HEK293 (cell line): ENCODE measurements around the gene AFAP1L2.

ENCODE experiments used
- GLI4 ChIP-seq: fragments of 450-650 bp; formaldehyde crosslinking; IDR thresholded peaks from 2 replicates; pipeline ENCODE4 v1.5.1; 2016; ENCODE audit warnings: missing biosample characterization, missing genetic modification characterization
- HIC1 ChIP-seq: fragments of 450-650 bp; formaldehyde crosslinking; IDR thresholded peaks from 2 replicates; pipeline ENCODE4 v1.5.1; 2016; ENCODE audit warnings: missing biosample characterization, missing genetic modification characterization
- PRDM10 ChIP-seq: fragments of 450-650 bp; formaldehyde crosslinking; IDR thresholded peaks from 2 replicates; pipeline ENCODE4 v1.5.1; 2016; ENCODE audit warnings: missing biosample characterization, missing genetic modification characterization
- RBAK ChIP-seq: fragments of 450-650 bp; formaldehyde crosslinking; IDR thresholded peaks from 2 replicates; pipeline ENCODE4 v1.5.1; 2016; ENCODE audit warnings: missing biosample characterization, missing genetic modification characterization
- YY1 ChIP-seq: fragments of 450-650 bp; formaldehyde crosslinking; IDR thresholded peaks from 2 replicates; pipeline ENCODE4 v1.5.1; 2018; ENCODE audit warnings: missing biosample characterization, missing genetic modification characterization
- ZFP3 ChIP-seq: fragments of 450-650 bp; formaldehyde crosslinking; IDR thresholded peaks from 2 replicates; pipeline ENCODE4 v1.5.1; 2016; ENCODE audit warnings: low read depth, missing biosample characterization, missing genetic modification characterization
- ZNF132 ChIP-seq: fragments of 450-650 bp; formaldehyde crosslinking; IDR thresholded peaks from 2 replicates; pipeline ENCODE4 v1.5.1; 2017; ENCODE audit warnings: missing biosample characterization, missing genetic modification characterization, borderline replicate concordance
- ZNF138 ChIP-seq: fragments of 450-650 bp; formaldehyde crosslinking; IDR thresholded peaks from 2 replicates; pipeline ENCODE4 v1.5.1; 2016; ENCODE audit warnings: missing biosample characterization, missing genetic modification characterization, borderline replicate concordance
- ZNF211 ChIP-seq: fragments of 450-650 bp; formaldehyde crosslinking; IDR thresholded peaks from 2 replicates; pipeline ENCODE4 v1.5.1; 2016; ENCODE audit warnings: low read depth, missing biosample characterization, missing genetic modification characterization
- ZNF214 ChIP-seq: fragments of 450-650 bp; formaldehyde crosslinking; IDR thresholded peaks from 2 replicates; pipeline ENCODE4 v1.5.1; 2017; ENCODE audit warnings: missing biosample characterization, mild to moderate bottlenecking, missing genetic modification characterization, borderline replicate concordance
- ZNF423 ChIP-seq: fragments of 450-650 bp; formaldehyde crosslinking; IDR thresholded peaks from 2 replicates; pipeline ENCODE4 v1.5.1; 2016; ENCODE audit warnings: missing biosample characterization, missing genetic modification characterization
- ZNF544 ChIP-seq: fragments of 450-650 bp; formaldehyde crosslinking; IDR thresholded peaks from 2 replicates; pipeline ENCODE4 v1.5.0; 2017; ENCODE audit warnings: missing biosample characterization, missing genetic modification characterization
- ZNF560 ChIP-seq: fragments of 450-650 bp; formaldehyde crosslinking; IDR thresholded peaks from 2 replicates; pipeline ENCODE4 v1.5.1; 2017; ENCODE audit warnings: missing biosample characterization, missing genetic modification characterization, borderline replicate concordance
- ZNF571 ChIP-seq: fragments of 450-650 bp; formaldehyde crosslinking; IDR thresholded peaks from 2 replicates; pipeline ENCODE4 v1.5.0; 2017; ENCODE audit warnings: missing biosample characterization, missing genetic modification characterization
- ZNF660 ChIP-seq: fragments of 450-650 bp; IDR thresholded peaks from 2 replicates; pipeline ENCODE4 v1.5.1; 2018; ENCODE audit warnings: missing biosample characterization, mild to moderate bottlenecking, missing genetic modification characterization
- ZNF704 ChIP-seq: fragments of 450-650 bp; formaldehyde crosslinking; IDR thresholded peaks from 2 replicates; pipeline ENCODE4 v1.5.1; 2016; ENCODE audit warnings: missing biosample characterization, missing genetic modification characterization
- ZNF837 ChIP-seq: fragments of 450-650 bp; formaldehyde crosslinking; IDR thresholded peaks from 2 replicates; pipeline ENCODE4 v1.5.1; 2016; ENCODE audit warnings: missing biosample characterization, missing genetic modification characterization
- TF ChIP-seq, protein P1 (sequence below): fragments of 450-650 bp; formaldehyde crosslinking; IDR thresholded peaks from 2 replicates; pipeline ENCODE4 v1.5.1; 2017; ENCODE audit warnings: missing biosample characterization, missing genetic modification characterization
- TF ChIP-seq, protein P2 (sequence below): fragments of 450-650 bp; formaldehyde crosslinking; IDR thresholded peaks from 2 replicates; pipeline ENCODE4 v1.5.1; 2016; ENCODE audit warnings: missing biosample characterization, missing genetic modification characterization
- TF ChIP-seq, protein P3 (sequence below): fragments of 450-650 bp; formaldehyde crosslinking; IDR thresholded peaks from 2 replicates; pipeline ENCODE4 v1.5.1; 2017; ENCODE audit warnings: missing biosample characterization, missing genetic modification characterization
- TF ChIP-seq, protein P4 (sequence below): fragments of 450-650 bp; formaldehyde crosslinking; IDR thresholded peaks from 2 replicates; pipeline ENCODE4 v1.5.1; 2016; ENCODE audit warnings: missing biosample characterization, missing genetic modification characterization, borderline replicate concordance
- TF ChIP-seq, protein P5 (sequence below): fragments of 450-650 bp; formaldehyde crosslinking; IDR thresholded peaks from 2 replicates; pipeline ENCODE4 v1.5.1; 2016; ENCODE audit warnings: missing biosample characterization, missing genetic modification characterization

The AFAP1L2 gene

DNA sequence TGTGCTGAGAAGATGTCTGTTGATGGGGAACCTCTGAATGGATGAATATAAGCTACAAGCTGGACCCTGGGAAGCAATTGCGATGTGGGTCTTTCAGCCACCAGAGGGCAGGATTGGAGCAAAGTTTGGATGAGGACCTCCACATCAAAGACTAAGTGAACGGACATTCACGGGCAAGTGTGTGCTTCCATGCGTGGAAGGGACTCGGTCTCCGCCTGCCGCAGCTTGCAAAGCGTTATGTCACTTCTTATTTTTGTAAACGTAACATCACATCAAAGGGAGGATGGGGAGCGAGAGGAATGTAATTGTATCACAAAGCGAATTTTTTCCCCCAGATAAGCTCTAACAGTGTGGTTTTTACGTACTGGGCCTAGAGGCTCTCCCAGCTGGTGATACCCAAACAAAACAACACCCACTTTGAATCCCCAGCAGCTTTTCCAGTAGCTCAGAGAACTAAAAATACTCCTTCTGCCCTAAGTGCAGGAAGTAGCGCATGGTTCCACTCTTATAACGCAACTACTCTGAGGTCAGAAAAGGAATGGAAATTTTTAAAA, 100.2 kb downstream of the AFAP1L2 start (continued):
- TF ChIP-seq, protein P1, sequence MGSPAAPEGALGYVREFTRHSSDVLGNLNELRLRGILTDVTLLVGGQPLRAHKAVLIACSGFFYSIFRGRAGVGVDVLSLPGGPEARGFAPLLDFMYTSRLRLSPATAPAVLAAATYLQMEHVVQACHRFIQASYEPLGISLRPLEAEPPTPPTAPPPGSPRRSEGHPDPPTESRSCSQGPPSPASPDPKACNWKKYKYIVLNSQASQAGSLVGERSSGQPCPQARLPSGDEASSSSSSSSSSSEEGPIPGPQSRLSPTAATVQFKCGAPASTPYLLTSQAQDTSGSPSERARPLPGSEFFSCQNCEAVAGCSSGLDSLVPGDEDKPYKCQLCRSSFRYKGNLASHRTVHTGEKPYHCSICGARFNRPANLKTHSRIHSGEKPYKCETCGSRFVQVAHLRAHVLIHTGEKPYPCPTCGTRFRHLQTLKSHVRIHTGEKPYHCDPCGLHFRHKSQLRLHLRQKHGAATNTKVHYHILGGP (tag by site-specific recombination), result no peak
- TF ChIP-seq, protein P2, sequence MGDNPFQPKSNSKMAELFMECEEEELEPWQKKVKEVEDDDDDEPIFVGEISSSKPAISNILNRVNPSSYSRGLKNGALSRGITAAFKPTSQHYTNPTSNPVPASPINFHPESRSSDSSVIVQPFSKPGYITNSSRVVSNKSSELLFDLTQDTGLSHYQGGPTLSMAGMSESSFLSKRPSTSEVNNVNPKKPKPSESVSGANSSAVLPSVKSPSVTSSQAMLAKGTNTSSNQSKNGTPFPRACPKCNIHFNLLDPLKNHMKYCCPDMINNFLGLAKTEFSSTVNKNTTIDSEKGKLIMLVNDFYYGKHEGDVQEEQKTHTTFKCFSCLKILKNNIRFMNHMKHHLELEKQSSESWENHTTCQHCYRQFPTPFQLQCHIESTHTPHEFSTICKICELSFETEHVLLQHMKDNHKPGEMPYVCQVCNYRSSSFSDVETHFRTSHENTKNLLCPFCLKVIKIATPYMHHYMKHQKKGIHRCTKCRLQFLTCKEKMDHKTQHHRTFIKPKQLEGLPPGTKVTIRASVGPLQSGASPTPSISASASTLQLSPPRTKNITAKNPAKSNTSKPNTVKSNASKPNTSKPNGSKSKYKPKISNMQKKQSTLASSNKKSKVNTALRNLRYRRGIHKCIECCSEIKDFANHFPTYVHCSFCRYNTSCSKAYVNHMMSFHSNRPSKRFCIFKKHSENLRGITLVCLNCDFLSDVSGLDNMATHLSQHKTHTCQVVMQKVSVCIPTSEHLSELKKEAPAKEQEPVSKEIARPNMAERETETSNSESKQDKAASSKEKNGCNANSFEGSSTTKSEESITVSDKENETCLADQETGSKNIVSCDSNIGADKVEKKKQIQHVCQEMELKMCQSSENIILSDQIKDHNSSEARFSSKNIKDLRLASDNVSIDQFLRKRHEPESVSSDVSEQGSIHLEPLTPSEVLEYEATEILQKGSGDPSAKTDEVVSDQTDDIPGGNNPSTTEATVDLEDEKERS, result no peak
- no peak for TF ChIP-seq ZNF423 (tag by site-specific recombination)
- TF ChIP-seq GLI4 (tag by site-specific recombination), result no peak
- no peak for TF ChIP-seq RBAK
- peak; percentile 66 for TF ChIP-seq ZNF660 (tag by site-specific recombination)
- TF ChIP-seq HIC1, result no peak
- no peak for TF ChIP-seq PRDM10 (tag by site-specific recombination)
- TF ChIP-seq, protein P3, sequence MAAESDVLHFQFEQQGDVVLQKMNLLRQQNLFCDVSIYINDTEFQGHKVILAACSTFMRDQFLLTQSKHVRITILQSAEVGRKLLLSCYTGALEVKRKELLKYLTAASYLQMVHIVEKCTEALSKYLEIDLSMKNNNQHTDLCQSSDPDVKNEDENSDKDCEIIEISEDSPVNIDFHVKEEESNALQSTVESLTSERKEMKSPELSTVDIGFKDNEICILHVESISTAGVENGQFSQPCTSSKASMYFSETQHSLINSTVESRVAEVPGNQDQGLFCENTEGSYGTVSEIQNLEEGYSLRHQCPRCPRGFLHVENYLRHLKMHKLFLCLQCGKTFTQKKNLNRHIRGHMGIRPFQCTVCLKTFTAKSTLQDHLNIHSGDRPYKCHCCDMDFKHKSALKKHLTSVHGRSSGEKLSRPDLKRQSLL, result no peak
- no peak for TF ChIP-seq ZNF544 (tag by site-specific recombination)
- TF ChIP-seq YY1 (tag by site-specific recombination), result peak; percentile 78; the same call in 1 of the 2 replicates
- TF ChIP-seq ZNF571 (tag by site-specific recombination), result no peak
- no peak for TF ChIP-seq ZNF214 (tag by site-specific recombination)
- no peak for TF ChIP-seq ZFP3 (tag by site-specific recombination)
- TF ChIP-seq, protein P4, sequence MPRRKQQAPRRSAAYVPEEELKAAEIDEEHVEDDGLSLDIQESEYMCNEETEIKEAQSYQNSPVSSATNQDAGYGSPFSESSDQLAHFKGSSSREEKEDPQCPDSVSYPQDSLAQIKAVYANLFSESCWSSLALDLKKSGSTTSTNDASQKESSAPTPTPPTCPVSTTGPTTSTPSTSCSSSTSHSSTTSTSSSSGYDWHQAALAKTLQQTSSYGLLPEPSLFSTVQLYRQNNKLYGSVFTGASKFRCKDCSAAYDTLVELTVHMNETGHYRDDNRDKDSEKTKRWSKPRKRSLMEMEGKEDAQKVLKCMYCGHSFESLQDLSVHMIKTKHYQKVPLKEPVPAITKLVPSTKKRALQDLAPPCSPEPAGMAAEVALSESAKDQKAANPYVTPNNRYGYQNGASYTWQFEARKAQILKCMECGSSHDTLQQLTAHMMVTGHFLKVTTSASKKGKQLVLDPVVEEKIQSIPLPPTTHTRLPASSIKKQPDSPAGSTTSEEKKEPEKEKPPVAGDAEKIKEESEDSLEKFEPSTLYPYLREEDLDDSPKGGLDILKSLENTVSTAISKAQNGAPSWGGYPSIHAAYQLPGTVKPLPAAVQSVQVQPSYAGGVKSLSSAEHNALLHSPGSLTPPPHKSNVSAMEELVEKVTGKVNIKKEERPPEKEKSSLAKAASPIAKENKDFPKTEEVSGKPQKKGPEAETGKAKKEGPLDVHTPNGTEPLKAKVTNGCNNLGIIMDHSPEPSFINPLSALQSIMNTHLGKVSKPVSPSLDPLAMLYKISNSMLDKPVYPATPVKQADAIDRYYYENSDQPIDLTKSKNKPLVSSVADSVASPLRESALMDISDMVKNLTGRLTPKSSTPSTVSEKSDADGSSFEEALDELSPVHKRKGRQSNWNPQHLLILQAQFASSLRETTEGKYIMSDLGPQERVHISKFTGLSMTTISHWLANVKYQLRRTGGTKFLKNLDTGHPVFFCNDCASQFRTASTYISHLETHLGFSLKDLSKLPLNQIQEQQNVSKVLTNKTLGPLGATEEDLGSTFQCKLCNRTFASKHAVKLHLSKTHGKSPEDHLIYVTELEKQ, result no peak
- TF ChIP-seq ZNF138 (tag by site-specific recombination), result no peak
- TF ChIP-seq, protein P5, sequence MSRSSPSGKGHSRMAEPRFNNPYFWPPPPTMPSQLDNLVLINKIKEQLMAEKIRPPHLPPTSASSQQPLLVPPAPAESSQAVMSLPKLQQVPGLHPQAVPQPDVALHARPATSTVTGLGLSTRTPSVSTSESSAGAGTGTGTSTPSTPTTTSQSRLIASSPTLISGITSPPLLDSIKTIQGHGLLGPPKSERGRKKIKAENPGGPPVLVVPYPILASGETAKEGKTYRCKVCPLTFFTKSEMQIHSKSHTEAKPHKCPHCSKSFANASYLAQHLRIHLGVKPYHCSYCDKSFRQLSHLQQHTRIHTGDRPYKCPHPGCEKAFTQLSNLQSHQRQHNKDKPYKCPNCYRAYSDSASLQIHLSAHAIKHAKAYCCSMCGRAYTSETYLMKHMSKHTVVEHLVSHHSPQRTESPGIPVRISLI (tag by site-specific recombination), result no peak
- TF ChIP-seq ZNF704, result no peak
- no peak for TF ChIP-seq ZNF560 (tag by site-specific recombination)
- no peak for TF ChIP-seq ZNF132 (tag by site-specific recombination)
- no peak for TF ChIP-seq ZNF837 (tag by site-specific recombination)
- no peak for TF ChIP-seq ZNF211 (tag by site-specific recombination)
